22Rv1 (cell line): ENCODE data around the gene SMARCA4.

Experiments used
- H3K27ac ChIP-seq: fragments of 450-650 bp; 2 replicates; pipeline ENCODE4 v1.5.1; 2017
- CTCF ChIP-seq: fragments of 450-650 bp; IDR thresholded peaks from 2 replicates; pipeline ENCODE4 v1.5.1; 2017; ENCODE audit warnings: mild to moderate bottlenecking
- ZFX ChIP-seq: fragments of 450-650 bp; IDR thresholded peaks from 2 replicates; pipeline ENCODE4 v1.6.1; 2017; ENCODE audit warnings: antibody characterized with exemption, borderline replicate concordance

The SMARCA4 gene

GRCh38 chr19:11054200-11054599 is 93.4 kb downstream of the SMARCA4 start:
- no peak for TF ChIP-seq CTCF
- TF ChIP-seq ZFX: no peak
- H3K27ac ChIP-seq: no peak overlapping the region

GRCh38 chr19:11054628-11055027 is 93.8 kb downstream of the SMARCA4 start:
- H3K27ac ChIP-seq: no peak overlapping the region
- TF ChIP-seq CTCF: no peak
- no peak for TF ChIP-seq ZFX

- no peak overlapping the region for H3K27ac ChIP-seq
- no peak for TF ChIP-seq CTCF
- no peak for TF ChIP-seq ZFX
Measured at GRCh38 chr19:11058246-11059030, 97.6 kb downstream of the SMARCA4 start.

- no peak overlapping the region for H3K27ac ChIP-seq
- TF ChIP-seq ZFX (no peak), CTCF (no peak)
Measured at GRCh38 chr19:11059511-11060358, 98.9 kb downstream of the SMARCA4 start.

GRCh38 chr19:11061952-11062351 is 101.1 kb downstream of the SMARCA4 start:
- no peak overlapping the region for H3K27ac ChIP-seq
- no peak for TF ChIP-seq CTCF
- no peak for TF ChIP-seq ZFX

- H3K27ac ChIP-seq: no peak overlapping the region
Measured at GRCh38 chr19:11063434-11063833, 102.6 kb downstream of the SMARCA4 start.

More at GRCh38 chr19:11063434-11063833, 102.6 kb downstream of the SMARCA4 start:
- TF ChIP-seq CTCF: no peak
- no peak for TF ChIP-seq ZFX
